WTC11 (cell line): Measurements from ENCODE around the gene PTPRCAP.

Source experiments
- FOXK1 ChIP-seq: sonication (generic); formaldehyde crosslinking; IDR thresholded peaks from 2 replicates; pipeline ENCODE4 v1.8.0; 2022; ENCODE audit warnings: mild to moderate bottlenecking, moderate library complexity, missing genetic modification reagents
- KAT7 ChIP-seq: sonication (generic); formaldehyde crosslinking; IDR thresholded peaks from 2 replicates; pipeline ENCODE4 v1.8.1; 2023; ENCODE audit warnings: missing genetic modification reagents, mild to moderate bottlenecking, borderline replicate concordance
- TP53 ChIP-seq: sonication (generic); formaldehyde crosslinking; IDR thresholded peaks from 2 replicates; pipeline ENCODE4 v1.8.1; 2023; ENCODE audit warnings: mild to moderate bottlenecking, missing genetic modification reagents
- USF2 ChIP-seq: sonication (generic); formaldehyde crosslinking; IDR thresholded peaks from 2 replicates; pipeline ENCODE4 v1.8.1; 2023; ENCODE audit warnings: mild to moderate bottlenecking, missing genetic modification reagents, moderate library complexity
- TF ChIP-seq, protein P1 (sequence below): fragments of 200-600 bp; IDR thresholded peaks from 2 replicates; pipeline ENCODE4 v1.8.0; 2022; ENCODE audit warnings: antibody characterized with exemption
- TF ChIP-seq, protein P2 (sequence below): sonication (generic); formaldehyde crosslinking; IDR thresholded peaks from 2 replicates; pipeline ENCODE4 v1.8.0; 2022; ENCODE audit warnings: mild to moderate bottlenecking, missing genetic modification reagents
- TF ChIP-seq, protein P3 (sequence below): sonication (generic); formaldehyde crosslinking; IDR thresholded peaks from 2 replicates; pipeline ENCODE4 v1.8.0; 2023; ENCODE audit warnings: missing genetic modification reagents, mild to moderate bottlenecking, borderline replicate concordance
- TF ChIP-seq, protein P4 (sequence below): sonication (generic); formaldehyde crosslinking; IDR thresholded peaks from 2 replicates; pipeline ENCODE4 v1.8.1; 2022; ENCODE audit warnings: low read depth, missing genetic modification reagents, borderline replicate concordance
- TF ChIP-seq, protein P5 (sequence below): sonication (generic); formaldehyde crosslinking; IDR thresholded peaks from 2 replicates; pipeline ENCODE4 v1.8.1; 2022; ENCODE audit warnings: mild to moderate bottlenecking, missing genetic modification reagents, moderate library complexity, borderline replicate concordance

- TF ChIP-seq, protein P1, sequence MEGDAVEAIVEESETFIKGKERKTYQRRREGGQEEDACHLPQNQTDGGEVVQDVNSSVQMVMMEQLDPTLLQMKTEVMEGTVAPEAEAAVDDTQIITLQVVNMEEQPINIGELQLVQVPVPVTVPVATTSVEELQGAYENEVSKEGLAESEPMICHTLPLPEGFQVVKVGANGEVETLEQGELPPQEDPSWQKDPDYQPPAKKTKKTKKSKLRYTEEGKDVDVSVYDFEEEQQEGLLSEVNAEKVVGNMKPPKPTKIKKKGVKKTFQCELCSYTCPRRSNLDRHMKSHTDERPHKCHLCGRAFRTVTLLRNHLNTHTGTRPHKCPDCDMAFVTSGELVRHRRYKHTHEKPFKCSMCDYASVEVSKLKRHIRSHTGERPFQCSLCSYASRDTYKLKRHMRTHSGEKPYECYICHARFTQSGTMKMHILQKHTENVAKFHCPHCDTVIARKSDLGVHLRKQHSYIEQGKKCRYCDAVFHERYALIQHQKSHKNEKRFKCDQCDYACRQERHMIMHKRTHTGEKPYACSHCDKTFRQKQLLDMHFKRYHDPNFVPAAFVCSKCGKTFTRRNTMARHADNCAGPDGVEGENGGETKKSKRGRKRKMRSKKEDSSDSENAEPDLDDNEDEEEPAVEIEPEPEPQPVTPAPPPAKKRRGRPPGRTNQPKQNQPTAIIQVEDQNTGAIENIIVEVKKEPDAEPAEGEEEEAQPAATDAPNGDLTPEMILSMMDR: no peak
- TF ChIP-seq, protein P2, sequence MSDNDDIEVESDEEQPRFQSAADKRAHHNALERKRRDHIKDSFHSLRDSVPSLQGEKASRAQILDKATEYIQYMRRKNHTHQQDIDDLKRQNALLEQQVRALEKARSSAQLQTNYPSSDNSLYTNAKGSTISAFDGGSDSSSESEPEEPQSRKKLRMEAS (CRISPR knock-in tag): no peak
- no peak for TF ChIP-seq FOXK1 (CRISPR knock-in tag)
- TF ChIP-seq, protein P3, sequence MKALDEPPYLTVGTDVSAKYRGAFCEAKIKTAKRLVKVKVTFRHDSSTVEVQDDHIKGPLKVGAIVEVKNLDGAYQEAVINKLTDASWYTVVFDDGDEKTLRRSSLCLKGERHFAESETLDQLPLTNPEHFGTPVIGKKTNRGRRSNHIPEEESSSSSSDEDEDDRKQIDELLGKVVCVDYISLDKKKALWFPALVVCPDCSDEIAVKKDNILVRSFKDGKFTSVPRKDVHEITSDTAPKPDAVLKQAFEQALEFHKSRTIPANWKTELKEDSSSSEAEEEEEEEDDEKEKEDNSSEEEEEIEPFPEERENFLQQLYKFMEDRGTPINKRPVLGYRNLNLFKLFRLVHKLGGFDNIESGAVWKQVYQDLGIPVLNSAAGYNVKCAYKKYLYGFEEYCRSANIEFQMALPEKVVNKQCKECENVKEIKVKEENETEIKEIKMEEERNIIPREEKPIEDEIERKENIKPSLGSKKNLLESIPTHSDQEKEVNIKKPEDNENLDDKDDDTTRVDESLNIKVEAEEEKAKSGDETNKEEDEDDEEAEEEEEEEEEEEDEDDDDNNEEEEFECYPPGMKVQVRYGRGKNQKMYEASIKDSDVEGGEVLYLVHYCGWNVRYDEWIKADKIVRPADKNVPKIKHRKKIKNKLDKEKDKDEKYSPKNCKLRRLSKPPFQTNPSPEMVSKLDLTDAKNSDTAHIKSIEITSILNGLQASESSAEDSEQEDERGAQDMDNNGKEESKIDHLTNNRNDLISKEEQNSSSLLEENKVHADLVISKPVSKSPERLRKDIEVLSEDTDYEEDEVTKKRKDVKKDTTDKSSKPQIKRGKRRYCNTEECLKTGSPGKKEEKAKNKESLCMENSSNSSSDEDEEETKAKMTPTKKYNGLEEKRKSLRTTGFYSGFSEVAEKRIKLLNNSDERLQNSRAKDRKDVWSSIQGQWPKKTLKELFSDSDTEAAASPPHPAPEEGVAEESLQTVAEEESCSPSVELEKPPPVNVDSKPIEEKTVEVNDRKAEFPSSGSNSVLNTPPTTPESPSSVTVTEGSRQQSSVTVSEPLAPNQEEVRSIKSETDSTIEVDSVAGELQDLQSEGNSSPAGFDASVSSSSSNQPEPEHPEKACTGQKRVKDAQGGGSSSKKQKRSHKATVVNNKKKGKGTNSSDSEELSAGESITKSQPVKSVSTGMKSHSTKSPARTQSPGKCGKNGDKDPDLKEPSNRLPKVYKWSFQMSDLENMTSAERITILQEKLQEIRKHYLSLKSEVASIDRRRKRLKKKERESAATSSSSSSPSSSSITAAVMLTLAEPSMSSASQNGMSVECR (CRISPR knock-in tag): no peak
- no peak for TF ChIP-seq USF2 (CRISPR knock-in tag)
- TF ChIP-seq TP53: no peak
- TF ChIP-seq, protein P4, sequence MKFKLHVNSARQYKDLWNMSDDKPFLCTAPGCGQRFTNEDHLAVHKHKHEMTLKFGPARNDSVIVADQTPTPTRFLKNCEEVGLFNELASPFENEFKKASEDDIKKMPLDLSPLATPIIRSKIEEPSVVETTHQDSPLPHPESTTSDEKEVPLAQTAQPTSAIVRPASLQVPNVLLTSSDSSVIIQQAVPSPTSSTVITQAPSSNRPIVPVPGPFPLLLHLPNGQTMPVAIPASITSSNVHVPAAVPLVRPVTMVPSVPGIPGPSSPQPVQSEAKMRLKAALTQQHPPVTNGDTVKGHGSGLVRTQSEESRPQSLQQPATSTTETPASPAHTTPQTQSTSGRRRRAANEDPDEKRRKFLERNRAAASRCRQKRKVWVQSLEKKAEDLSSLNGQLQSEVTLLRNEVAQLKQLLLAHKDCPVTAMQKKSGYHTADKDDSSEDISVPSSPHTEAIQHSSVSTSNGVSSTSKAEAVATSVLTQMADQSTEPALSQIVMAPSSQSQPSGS (CRISPR knock-in tag): no peak
- no peak for TF ChIP-seq KAT7 (CRISPR knock-in tag)
- TF ChIP-seq, protein P5, sequence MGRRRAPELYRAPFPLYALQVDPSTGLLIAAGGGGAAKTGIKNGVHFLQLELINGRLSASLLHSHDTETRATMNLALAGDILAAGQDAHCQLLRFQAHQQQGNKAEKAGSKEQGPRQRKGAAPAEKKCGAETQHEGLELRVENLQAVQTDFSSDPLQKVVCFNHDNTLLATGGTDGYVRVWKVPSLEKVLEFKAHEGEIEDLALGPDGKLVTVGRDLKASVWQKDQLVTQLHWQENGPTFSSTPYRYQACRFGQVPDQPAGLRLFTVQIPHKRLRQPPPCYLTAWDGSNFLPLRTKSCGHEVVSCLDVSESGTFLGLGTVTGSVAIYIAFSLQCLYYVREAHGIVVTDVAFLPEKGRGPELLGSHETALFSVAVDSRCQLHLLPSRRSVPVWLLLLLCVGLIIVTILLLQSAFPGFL (CRISPR knock-in tag): no peak
Observed at GRCh38 chr11:67465189-67465510, 27.7 kb upstream of the PTPRCAP start.
